GOT3 (cell line): Measurements from ENCODE around the gene UBAC2.

Experiments
- DNase-seq: peaks from one replicate; lab custom pipeline; 2025; ENCODE audit warnings: mixed read lengths; lab: John Stamatoyannopoulos, UW

Gene UBAC2

DNA sequence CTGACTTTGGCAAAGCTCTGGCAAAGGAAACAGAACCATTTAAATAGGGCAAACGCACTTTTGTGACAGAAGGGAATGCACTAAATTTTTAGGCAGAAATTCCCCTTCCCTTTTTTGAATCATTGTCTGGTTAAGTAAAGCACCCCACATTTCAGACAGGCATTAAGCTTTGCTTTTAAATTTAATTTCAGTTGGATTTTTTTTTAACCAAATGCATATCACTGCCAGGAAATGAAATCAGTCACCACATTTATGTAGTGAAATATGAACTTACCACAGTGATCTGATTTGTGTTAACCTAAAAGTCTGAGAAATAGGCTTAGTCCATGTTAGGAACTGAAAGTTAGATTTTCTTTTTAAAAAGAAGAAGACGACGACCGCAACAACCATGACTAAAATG, 95.7 kb downstream of the UBAC2 start:
- DNase-seq: no peak

DNA sequence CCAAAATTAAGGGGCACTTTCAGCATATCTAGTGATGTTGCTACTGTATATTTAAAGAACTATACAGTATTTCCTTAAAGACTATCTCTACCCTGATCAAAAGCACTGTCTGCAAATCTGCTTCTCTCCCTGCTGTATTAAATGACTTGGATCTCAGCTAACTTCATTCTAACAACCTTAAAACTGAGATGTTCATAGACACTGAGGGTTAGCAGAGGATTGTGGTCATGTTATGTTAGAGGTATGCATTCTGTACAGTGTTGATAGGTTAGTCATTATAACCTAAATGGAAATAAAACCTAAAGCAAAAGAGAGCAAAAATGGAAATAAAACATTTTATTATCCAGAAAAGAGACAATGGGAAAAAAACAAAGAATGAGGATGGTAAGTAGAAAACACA, 96.7 kb downstream of the UBAC2 start:
- DNase-seq: no peak

DNA sequence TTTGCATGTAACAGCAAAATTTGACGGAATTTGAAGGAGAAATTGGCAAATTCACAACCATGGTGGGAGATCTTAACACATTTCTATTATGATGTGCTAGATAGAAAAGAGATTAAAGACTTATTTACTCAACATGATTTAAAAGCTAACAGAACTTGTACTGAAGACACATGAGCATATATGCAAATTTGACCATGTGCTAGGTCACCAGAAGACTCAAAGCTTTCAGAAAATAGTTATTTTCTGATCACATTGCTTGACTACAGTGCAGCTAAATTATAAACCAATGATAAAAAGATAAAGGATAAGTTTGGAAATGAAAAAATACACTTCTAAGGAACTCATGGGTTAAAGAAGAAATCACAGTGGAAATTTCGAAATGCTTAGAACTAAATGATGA, 97.4 kb downstream of the UBAC2 start:
- no peak for DNase-seq

DNA sequence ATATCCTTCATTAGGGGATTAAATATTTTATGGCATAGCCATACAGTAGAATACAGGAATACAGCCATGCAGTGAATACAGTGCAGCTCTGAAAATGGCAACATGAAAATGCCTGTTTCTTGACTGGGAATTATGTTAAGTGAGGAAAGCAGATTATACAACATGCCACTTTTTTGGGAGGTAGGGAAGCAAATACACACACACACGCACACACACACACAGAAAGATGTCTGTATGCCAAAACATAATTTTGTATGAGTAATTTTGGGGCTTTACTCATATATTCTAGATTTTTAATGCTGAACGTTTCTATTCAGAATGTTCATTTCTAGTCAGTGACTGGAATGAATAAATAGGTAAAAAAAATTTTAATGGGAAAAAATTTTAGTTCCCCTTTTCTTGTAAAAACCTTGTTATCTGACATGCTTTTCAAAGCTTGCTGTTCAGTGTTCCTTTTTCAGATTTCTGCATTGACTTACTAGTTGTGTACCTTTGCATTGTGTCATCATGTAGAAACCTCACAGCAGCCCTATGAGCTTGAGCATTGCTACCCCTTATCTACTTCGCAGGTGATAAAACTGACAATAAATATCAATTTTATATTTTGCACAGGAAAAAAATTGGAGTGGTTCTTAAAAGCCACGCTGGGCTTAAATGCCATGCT, 98.7 kb downstream of the UBAC2 start:
- DNase-seq: no peak

DNA sequence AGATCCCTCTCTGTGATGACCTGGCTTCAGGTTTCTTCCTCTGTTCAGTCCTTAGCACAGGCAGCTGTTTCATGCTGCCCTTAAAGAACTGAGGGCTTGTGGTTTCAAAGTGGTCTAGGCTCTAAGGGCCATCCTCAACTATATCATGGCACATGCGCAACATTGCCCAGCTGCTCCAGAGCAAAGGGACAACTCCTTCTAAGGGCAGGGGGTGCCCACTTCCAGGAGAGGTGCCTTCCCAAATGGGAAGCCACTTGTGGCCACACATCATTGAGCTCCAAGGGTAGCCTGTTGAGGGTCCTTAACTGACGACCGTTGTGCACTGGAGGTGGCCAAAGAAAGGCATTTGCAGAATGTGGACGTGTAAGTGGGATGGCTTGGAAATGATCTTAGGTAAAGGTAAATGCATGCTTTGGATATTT, 99.3 kb downstream of the UBAC2 start:
- no peak for DNase-seq

DNA sequence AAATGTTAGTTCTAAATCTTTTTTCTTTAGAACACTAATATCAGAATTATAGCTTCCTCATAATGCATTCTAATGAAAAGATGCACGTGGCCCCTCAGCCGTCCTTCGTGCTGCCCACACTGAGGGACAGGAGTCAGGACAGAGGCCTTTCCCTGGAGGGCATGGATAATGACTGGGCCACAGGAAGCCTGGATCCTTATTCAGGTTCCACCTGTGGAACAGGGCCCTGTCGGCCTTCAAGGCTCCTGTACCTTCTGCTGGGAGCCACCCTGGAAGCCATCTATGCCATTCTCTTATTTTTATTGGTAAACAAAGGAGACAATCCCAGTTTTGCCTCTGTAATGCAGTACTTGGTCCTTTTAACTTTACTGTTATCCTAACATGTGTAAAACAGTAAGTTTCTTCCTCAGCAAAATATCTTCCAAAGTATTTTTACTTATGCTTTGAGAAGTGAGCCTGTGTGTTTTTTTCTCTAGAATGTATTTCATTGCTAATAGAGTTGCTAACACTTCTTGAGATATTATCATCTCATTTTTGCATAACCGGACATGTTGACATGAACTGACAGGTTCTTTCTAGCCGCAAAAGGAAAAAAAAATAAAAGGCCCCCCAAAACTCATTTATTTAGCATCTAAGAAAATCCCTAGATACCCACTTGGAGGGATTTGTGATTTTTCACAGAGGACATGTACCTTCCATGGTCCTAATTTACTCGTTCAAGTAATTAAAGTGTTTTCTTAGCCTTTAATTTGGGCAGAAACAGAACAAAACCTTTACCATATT, 100.6 kb downstream of the UBAC2 start:
- DNase-seq: no peak

DNA sequence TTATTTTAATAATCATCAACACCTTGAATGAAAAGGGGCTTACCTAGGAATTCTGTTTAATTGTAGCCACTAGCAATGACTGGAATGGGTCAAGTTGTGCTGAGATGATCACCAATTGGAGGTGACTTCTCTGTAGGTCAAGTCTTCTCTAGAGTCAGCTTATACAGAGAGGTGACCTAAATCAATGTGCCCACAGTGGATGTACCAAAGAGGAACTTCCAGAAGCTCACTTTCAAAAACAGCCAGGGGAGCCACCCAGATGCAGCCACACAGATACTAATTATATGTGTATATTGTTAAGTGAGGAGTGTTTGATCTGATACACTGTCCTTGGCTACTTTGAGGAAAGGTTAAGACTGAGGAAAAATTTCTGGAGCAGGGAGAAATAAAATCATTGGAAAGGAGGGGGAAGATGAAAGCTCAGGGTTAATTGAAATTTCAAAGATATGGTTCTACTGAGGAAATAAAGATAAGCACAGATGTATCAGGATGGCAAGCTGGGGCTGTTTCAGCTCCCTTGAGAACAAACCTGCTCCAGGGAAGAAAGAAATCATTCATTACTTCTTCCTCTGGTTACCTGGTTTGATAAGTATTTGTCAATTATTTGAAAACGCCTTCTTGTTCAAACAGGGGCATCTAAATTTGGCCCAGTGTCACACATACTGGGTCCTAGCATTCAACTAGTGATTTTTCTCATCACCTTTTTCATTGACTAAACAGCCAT, 101.4 kb downstream of the UBAC2 start:
- DNase-seq: no peak

DNA sequence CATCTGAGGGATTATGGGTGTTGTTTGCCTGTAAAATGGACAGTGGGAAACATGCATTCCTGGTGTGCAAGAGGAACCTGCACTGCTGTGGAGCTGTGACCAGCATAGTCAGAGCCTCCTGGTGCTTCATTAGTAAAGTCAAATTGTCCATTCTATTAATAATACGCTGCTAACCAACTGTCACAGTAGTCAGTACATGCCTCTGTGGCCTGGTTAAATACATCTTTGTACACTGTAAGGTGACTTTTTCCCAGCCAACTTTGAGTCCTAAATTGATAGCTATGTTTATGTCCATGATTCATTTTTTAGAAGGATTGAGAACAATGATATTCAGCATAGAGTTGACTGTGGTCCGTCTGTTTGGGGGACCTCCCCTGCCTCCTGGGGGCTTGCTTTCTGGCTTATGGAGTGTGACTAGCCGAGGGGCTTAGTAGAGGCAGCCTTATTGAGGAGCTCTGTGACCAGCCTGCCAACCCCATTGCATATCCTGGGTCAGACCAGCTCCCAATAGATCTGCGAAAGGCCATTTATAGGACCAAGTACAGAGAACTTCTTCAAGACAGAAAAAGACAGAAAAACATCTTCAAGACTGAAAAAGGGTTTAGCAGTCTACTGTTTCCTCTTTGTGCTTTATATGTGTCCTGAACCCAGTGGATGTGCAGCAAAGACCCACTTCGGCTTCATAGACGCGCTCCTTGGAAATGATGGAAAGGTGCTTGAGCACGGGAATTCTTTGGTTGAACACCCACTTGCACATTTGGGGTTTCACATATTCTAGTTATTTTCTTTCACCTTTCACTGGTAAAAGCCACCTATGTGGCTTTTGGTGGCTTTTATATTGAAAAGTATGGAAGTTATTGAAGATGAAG, 102.2 kb downstream of the UBAC2 start:
- DNase-seq: no peak

DNA sequence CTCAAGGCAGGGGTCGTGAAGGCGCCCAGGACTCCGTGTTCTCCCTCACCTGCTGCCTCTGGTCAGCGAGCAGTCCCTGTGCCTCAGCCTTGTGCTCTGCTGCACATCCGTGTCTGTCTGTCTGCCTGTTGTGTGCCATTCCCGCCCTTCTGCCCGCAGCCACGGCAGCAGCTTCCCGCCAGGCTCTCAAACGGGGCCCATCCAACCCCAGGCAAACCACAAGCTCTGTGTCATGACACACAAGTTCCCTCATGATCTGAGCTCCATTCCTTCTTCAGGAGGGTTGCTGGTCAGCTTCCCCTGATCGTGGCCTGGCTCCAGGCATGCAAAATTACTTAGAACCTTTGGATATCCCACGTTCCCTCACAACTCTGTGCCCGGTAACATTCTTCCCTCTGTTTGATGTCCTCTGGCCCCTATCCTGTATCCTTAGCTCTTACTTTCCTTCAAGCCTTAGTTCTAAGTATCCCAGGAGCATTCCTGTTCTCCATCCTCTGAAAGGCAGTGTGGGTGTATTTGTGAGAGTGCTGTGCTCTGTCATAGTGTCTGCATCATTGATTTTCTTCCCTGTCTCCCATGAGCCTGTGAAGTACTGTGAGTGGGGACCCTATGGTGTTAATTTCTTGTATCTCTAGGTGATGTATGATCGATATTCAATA, 103.3 kb downstream of the UBAC2 start:
- DNase-seq: no peak

DNA sequence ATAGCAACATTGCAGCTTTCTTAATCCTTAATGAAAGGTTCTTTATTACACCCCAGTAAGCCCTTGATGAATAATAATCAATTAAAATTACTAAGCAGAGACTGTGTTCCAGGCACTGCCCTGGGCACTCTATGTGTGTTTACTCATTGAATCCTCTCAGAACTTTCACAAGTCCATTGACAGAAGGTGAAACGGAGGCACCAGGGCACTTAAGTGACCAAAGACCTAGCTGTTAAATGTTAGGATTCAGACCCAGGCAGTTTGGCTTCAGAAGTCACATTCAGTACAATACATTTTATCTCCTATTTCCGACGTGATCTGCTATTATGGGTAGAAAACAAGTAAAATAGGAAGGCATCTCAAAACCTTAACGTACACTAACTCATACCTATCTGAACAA, 103.9 kb downstream of the UBAC2 start:
- DNase-seq: no peak

DNA sequence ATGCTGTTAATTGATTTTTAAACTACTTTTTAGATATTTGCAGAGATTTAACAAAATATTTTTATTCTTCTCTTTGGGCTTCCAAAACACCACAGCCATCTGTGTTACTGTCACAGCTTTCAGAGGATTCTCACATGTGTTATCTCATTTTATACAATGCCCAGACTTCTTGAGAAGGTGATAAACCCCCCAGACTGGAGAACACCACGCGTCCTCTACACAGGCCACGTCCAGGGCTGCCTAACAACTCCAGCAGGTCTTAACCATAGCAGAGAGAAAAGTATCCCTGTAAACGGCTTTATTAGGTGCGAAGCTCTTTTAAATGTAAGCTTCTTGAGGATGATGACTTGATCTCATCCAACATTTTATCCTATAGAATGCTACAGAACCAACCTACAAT, 104.5 kb downstream of the UBAC2 start:
- no peak for DNase-seq

DNA sequence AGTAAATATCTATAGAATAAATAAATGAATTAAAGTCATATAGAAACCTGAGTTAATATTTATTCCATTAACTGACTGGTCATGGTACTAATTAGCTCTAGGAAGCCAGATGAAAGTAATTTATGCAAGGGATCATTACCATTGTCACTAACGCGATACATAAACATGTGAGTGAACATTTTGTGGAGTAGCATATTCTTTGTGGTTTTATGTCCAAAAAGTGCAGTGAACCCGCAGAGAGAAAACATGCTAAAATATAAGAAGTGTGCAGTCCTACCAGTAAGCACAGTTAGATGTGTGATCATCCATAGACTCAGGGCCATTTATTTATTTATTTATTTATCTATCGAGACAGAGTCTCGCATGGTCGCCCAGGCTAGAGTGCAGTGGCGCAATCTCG, 104.9 kb downstream of the UBAC2 start:
- no peak for DNase-seq

DNA sequence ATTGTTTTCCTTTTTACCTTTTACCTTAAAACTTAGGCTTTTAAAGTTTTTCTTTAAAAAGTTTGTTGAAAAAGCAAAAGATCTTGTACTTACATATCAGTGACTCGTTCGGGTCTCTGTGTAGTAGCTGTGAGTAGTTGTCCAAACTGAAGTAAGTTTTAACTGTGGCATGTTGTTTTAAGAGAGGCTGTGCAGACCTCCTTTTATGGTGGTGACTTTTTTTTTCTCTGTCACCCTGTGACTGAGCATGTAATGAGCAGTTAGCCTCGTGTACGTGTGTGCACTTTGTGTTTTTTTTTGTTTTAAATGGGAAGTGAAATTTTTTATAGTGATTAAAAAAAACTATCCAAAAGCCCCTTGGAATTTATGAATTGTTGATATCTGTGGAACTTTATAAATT, 106.6 kb downstream of the UBAC2 start, which contains the start of gene GPR183:
GPR183 (minus strand) TSS at position 153 of the 400 bp plus-strand sequence. CDS start 11,254 bp downstream, outside the sequence.
- DNase-seq: no peak

DNA sequence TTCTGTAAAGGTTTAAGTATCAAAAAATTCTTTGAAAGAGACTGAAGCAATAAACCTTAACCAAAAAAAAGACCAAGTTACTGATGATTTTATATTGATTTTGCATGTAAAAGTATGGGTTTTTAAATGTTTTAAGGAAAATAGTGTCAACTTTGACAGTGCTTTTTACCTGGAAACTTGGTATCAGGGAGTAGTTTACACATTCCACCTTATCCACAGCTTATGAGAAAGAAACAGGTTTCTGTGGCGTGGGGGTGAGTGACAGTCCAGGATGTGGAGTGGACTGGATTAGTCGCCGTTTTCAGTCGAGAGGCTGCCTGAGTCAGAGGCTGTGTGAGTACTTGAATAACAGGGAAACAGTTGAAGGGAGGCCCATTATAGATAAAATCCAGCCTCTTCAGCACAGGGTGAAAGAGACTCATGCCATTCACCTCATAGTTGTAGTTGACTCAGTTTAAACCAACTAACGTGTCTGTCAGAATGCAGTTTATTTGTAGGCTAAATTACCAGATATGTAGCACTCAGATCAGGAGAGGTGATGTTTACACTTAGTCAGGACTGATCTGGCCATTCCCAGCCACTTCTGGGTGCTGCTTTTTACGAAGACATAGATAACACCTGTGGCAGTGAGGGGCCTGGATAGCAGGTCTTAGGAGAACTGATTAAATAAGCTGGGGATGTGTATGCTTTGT, 107.1 kb downstream of the UBAC2 start:
- no peak for DNase-seq

DNA sequence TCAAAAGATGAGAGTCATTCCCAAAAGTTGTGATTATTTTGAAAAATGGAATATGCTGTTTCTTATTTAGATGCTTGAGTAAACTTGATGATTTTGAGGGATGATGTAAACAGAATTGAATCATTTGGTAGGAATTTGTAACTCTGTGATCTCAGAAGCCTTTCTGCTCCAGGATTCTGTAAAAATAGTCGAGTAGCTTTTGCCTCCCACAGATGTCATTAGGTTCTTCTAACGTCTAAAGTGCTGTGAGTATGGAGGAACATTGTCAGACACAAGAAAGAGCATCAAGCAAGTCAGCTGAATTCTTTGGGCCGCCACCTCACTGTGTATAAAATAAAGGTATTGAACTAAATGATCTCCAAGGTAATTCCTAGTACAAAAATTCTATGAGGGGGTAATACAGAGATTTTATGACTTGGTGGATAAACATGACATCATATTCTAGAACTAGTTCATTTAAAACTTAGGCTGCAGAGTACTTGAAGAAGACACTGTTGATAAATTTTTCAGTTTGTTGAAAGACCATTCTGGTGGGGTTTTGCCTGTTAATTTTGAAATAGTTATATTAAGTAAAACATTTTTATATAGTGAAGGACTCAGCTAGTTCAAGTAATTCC, 107.9 kb downstream of the UBAC2 start:
- no peak for DNase-seq

DNA sequence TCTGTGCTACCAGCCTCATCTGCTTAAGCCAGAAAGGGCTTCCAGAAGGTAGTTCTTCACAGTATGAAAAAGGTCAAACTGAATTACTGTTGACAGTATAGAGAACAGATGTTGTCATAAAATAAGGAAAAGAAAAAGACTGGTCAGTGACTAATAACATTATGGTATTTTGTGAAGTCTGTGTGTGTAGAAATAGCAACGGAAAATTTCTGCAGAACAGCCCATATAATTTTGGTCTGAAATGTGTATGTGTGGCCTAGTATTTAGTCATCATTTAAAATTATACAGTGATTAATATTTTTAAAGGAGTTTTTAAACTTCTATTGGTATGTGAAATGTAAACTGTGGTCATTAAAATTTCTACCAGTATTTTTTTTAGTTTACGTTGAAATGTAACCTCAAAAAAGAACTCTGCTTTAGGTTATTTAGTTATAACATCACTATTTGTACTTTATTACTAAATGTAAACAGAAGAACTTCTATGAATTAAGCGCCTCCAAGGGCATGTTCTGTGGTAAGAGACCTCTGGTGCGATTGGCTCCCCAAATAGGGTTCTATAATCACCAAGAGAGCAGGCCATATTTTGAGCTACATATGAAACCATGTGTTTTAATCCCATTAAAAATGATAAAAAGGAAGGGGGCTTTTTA, 109.9 kb downstream of the UBAC2 start:
- no peak for DNase-seq

DNA sequence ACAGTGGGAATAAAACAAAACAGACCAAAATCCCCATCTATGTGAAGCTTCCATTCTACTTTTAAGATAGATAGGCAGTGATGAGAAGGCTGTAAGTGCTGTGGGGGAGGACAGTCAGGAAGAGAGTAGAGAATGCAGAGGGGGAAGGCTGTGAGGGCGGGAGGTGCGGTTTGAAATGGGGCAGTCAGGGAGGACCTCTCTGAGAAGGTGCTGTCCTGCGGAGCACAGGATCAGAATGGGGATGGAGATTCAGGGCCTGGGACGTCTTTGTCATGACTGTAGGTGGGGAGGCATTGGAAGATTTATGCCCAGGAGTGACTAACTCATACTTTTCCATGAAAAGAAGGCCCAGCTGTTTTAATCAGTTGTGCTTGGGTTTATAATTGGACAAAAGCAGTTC, 110.5 kb downstream of the UBAC2 start:
- no peak for DNase-seq

DNA sequence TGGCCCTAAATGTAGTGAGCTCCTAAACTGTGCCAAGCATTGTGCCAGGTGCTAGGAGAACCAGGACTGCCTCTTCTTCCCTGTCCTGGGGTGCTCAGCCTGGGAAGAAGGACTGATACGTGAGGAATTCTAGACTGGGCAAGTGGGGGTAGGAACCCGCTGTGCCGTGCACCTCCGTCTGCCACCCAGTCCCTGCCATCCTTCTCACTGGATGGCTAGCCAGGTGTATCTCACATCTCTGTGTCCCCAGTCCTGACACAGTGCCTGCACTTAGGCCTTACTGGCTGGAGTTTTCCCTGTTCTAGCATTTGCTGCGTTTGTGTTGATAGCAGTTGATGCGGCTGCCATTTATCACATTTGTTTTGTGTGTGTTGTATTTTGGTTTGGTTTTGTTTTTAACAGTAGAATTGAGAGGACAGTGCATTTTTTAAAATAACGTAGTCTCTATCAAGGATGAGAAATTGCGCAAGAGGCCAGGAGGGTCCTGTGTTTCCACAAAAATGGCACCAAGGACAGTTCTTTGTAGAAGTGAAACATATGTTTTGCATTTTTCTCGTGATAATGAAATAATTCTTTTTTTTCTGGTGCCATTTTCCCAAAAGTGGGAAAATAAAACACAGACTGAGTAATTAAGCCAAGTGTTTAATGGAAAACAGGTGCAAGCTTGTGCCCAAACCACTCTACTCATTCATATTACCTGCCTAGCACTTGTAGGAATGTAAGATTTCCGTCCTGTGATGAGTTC, 111.3 kb downstream of the UBAC2 start:
- DNase-seq: no peak

DNA sequence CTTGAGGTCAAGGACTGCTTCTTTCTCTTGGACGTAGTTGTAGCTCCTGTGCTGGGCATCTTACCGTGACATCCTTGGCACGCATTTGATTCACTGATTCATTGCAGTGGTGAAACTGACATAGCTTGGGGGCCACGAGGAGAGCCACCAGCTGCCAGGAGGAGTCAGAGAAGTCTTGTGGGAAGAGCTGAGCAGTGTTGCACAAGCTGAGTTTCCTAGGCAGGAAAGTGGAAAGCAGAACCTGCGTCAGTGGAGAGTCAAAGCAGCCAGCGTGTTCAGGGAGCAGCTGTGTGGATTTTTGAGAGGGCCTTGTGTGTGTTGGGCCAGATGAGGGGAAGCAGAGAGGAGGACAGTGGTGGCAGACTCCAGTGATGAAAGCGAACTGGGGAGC, 111.8 kb downstream of the UBAC2 start:
- DNase-seq: no peak
